GM18858 (cell line): ENCODE data around the gene WSCD2.

ENCODE experiments used
- ATAC-seq: cut with Tn5 transposase; IDR thresholded peaks from one replicate; pipeline ENCODE4 v1.9.1; 2021; ENCODE audit not compliant: unreplicated experiment

WSCD2 gene

GRCh38 chr12:108129017-108129812 lies at the start of gene WSCD2:
WSCD2 (plus strand) TSS chr12:108129288; CDS start chr12:108195833, 66,545 bp downstream.
- no peak for ATAC-seq

GRCh38 chr12:108079721-108080120 lies 49.4 kb upstream of the WSCD2 start:
- ATAC-seq, result no peak

DNA sequence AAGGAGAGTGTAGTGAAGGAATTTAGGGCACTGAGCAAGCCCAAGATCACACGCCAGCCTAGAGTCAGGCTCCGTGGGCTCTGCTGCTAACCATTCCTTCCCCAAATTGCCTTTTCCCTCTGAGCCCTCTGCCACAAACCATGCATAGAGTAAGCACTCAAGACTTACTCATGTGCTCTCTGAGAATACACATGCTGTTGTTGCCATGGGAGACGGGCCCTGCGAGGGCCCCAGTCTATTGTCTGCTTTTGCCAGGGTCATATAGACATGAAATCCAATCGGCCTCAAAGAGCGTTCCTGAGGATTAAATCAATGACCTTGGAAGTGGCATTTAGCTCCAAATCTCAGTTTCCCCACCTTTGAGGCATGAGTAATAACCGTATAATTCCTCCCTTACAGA lies 48.7 kb upstream of the WSCD2 start:
- ATAC-seq, result no peak

- no peak for ATAC-seq
Measured at GRCh38 chr12:108082485-108082884, 46.6 kb upstream of the WSCD2 start.

DNA sequence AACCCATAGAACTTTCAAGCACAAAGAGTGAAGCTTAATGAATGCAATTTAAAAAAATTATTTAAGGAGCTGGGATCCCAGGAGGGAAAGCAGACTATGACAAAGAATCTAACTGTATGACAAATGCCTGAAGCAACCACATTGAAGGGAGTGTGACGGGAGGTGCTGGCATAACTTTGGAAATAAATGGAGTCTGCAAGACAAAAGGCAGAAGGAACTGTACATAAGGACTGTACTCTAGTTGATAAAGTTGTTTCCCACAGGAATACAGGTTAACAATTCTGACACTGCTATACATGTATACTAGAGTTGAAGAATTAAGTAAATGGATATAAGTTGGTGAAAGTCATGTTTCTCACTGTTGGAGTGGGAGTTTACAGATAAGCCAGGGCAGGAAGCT lies 41.2 kb upstream of the WSCD2 start:
- ATAC-seq, result no peak

DNA sequence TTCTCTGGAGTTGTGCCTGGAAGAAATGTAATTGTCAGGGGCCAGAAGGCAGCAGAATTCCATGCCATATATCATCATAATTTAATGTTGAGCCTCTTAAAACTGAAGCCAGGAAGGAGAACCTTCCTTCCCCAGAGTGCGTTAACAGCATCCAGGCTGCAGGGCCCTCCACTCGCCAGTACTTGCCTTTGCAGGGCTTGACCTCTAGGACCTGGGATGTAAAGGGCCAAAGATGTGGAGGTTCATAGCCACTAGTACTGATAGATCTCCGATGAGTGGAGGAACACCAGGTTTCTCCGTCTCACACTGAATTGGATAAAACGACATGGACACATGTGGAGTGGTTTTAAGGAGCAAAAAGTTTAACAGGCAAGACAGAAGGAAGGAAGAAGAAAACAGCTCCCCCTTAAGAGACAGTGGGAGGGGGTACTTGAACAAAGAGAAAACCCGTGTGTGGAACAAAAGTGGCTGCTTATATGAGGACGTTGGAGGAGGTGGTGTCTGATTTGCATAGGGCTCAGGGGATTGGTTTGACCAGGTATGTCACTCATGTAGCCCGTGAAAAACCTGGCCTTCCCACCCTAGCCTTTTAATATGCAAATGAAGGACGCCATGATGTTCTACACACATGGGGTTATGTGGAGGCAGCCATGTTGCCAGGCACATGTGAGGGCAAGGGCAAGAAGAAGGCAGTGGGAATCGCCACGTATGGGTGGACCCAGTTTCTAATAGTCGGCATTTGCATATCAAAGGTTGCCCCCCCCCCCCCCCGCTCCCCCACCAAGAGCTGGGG lies 38.8 kb upstream of the WSCD2 start:
- no peak for ATAC-seq

DNA sequence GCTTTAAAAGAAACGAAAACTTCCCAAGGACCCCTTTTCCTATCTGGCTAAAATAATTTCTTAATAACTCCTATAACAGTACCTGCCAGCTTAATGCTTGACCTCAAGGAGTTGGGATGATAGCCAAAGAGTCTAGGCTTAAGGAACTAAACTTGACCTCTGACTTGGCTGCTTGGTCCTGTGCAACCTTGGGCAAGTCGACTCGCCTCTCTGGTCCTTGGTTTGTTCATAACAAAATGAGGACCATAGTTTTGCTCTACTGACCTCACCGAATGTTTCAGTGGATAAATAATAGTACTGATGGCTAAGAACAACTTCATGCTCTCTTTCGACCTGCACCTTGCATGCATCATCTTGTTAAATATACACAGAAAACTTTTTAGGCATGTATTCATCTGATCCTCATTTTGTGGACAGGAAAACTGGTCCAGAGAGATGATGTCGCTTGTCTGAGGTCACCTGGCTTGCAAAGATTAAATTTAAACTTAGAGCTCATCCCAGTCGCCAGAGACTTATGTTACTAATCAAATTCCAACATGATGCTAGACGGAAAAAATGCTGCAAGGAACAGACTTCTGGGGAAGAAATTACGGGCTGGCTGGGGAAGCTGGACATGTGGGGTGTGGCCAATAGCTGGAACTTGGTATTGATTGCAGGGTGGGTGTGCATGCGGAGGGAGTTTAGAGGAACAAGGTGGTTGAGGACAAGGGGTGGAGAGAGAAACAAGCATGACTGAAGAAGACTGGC lies 38.0 kb upstream of the WSCD2 start:
- no peak for ATAC-seq

- ATAC-seq, result no peak
Measured at GRCh38 chr12:108091679-108092051, 37.4 kb upstream of the WSCD2 start.

GRCh38 chr12:108093209-108093608 lies 35.9 kb upstream of the WSCD2 start:
- no peak for ATAC-seq

- no peak for ATAC-seq
Measured at GRCh38 chr12:108094056-108094649, 34.9 kb upstream of the WSCD2 start.

DNA sequence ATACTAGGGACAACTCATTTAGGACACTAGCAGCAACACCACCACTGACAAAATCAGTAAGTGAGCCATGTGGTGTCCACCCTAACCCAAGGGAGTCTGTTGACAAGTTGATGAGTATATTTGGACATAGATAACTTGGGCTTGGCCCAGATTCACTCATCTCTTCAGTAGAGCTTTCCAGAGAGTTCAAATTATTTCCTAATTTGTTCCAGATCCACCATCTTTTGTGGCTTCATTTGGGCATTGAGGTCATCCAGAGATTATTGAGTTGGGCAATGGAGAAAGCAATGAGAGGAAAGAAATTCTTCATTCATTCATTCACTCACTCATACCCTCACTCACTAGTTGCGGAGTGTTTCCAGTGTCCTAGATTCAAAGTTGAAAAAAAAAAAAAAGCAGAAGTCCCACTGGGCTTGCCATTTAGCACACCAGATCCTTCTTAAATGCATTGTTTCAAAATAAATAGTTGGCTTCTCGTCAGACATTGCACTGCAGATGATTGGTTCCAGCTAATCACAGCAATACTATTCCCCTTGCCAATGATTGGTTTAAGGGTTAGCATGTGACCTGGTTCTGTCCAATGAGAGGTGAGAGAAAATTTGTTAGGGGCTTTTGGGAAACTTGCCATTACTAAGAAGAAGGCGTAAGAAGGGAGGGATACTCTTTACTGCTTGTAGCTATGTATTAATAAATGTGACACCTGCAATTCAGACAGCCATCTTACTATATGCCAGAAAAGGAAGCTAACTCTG lies 31.8 kb upstream of the WSCD2 start:
- ATAC-seq, result no peak

- no peak for ATAC-seq
Measured at GRCh38 chr12:108098374-108098773, 30.7 kb upstream of the WSCD2 start.

- ATAC-seq, result no peak
Measured at GRCh38 chr12:108099073-108099472, 30.0 kb upstream of the WSCD2 start.

- no peak for ATAC-seq
Measured at GRCh38 chr12:108099778-108100489, 29.2 kb upstream of the WSCD2 start.

GRCh38 chr12:108101605-108102175 lies 27.4 kb upstream of the WSCD2 start:
- no peak for ATAC-seq

- ATAC-seq, result no peak
Measured at GRCh38 chr12:108102363-108102762, 26.7 kb upstream of the WSCD2 start.

- ATAC-seq, result no peak
Measured at GRCh38 chr12:108103087-108103486, 26.0 kb upstream of the WSCD2 start.

- ATAC-seq, result no peak
Measured at GRCh38 chr12:108103517-108103916, 25.6 kb upstream of the WSCD2 start.

- no peak for ATAC-seq
Measured at GRCh38 chr12:108104657-108105056, 24.4 kb upstream of the WSCD2 start.

DNA sequence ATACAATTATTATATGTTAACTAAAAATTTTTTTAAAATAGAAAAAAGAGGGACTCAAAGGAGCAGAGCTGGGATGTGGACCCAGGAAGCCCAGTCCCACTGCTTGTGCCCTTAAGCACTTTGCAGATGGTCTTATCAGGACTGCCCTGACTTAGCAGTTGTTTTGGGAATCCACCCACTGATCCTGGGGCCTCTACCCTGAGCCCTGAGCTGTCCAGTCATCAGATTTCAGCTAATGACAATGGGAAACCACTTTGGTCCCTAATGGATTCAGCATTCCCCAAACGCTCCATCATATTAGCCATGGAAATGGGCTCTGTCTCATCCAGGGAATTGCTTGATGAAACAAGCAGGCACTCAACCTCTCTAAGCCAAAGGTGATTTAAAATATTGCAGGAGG lies 22.5 kb upstream of the WSCD2 start:
- no peak for ATAC-seq
